ENCODE measurements around the gene EXOSC7. TPM values are rescaled to one million over a fixed set of nuclear protein-coding genes. Genes with fewer than 3 reads are reported as not detected.

Gene EXOSC7
- total RNA-seq, 1 experiment from 2014 or later: 88.7 TPM

- Mint-ChIP-seq H3K36me3 (ENCODE audit: insufficient read depth in 1 of 3, low read depth in 3 of 3) (no peaks in the 10 kb centered on the region), H3K27ac (no peak overlapping the region), H3K27me3 (ENCODE audit: low read depth) (peaks cover 44% of the 10 kb centered on the region), H3K9me3 (no peaks in the 10 kb centered on the region), H3K4me1 (peaks cover 5 to 7% of the 10 kb centered on the region in 2 experiments), H3K4me3 (no peak overlapping the region)
- H4K8ac ChIP-seq (replicated peaks; ENCODE audit: insufficient read length, low read depth, low read length): no peak overlapping the region
- no CpG with 5 or more reads among the region's 5 CpGs for WGBS (ENCODE audit: extremely low coverage, insufficient read length, low lambda C conversion rate)
- H2AFZ ChIP-seq (ENCODE audit: low read length): no peak overlapping the region
- no peak overlapping the region for H2BK20ac ChIP-seq (ENCODE audit: low read depth, low read length, poor library complexity, severe bottlenecking)
- no peak for DNase-seq
- H2AK5ac ChIP-seq (ENCODE audit: insufficient read length, low read length): no peak overlapping the region
- H3K23me2 ChIP-seq (ENCODE audit: insufficient read length, low read depth, low read length, poor library complexity, severe bottlenecking): no peaks in the 10 kb centered on the region
- H3K14ac ChIP-seq (ENCODE audit: insufficient read depth, low read length): no peak overlapping the region
- no peak for TF ChIP-seq CTCF (conservative IDR thresholded peaks at IDR 0.05)
- no peak overlapping the region for H3K4me2 ChIP-seq (ENCODE audit: insufficient read depth, insufficient read length, low read length)
- no peaks in the 10 kb centered on the region for H4K20me1 ChIP-seq (ENCODE audit: control insufficient read depth, insufficient read depth, insufficient read length)
- no peak overlapping the region for H3K18ac ChIP-seq (ENCODE audit: insufficient read length, low read depth, low read length)
- no peak overlapping the region for H2BK12ac ChIP-seq (ENCODE audit: insufficient read length, low read depth, low read length)
- H3K4me1 ChIP-seq (ENCODE audit: insufficient read depth, low read length): no peaks in the 10 kb centered on the region
- no peak overlapping the region for H4K5ac ChIP-seq (ENCODE audit: insufficient read length, low read depth, low read length)
- no peaks in the 10 kb centered on the region for H3K9me3 ChIP-seq (ENCODE audit: control insufficient read depth, low read depth, low read length)
- H3K23ac ChIP-seq (ENCODE audit: insufficient read length, low read depth, low read length): no peak overlapping the region
- no peak overlapping the region for H3K56ac ChIP-seq (ENCODE audit: insufficient read length, low read depth, low read length)
- H3K79me2 ChIP-seq (ENCODE audit: insufficient read depth, low read length): no peaks in the 10 kb centered on the region
- no peak overlapping the region for H2BK120ac ChIP-seq (ENCODE audit: low read depth, low read length, poor library complexity, severe bottlenecking)
- peaks cover 2% of the 10 kb centered on the region; the same call in 1 of the 2 replicates for H3K27me3 ChIP-seq (ENCODE audit: insufficient read depth, low read length)
- no peak overlapping the region for H4K91ac ChIP-seq (ENCODE audit: insufficient read length, low read depth, low read length)
- H3K9ac ChIP-seq (ENCODE audit: extremely low read depth, insufficient read length, low read length): no peak overlapping the region
- no peak overlapping the region for H3T11ph ChIP-seq (ENCODE audit: low read length)
- H2BK5ac ChIP-seq (ENCODE audit: insufficient read length, low read length): no peak overlapping the region
- no peaks in the 10 kb centered on the region for H3K79me1 ChIP-seq (ENCODE audit: insufficient read depth, low read depth, low read length, poor library complexity, severe bottlenecking)
- no peak overlapping the region for H3K4ac ChIP-seq (ENCODE audit: low read depth, low read length)
- no peak overlapping the region for H3K27ac ChIP-seq (ENCODE audit: insufficient read length, low read depth, low read length)
- H2BK15ac ChIP-seq (ENCODE audit: low read depth, low read length): no peak overlapping the region
These were observed 53.6 kb downstream of the EXOSC7 start for GRCh38 chr3:45029661-45030060.
